Liver (tissue), 9 donors: ENCODE data around the gene CKM. TPM values are rescaled to one million over a fixed set of nuclear protein-coding genes. Genes with fewer than 3 reads are reported as not detected.
A peak's percentile ranks its signal among the peaks of the same experiment; 100 is the strongest.

Experiments
- DNase-seq: peaks from one replicate; pipeline ENCODE4 v3.0.0-alpha.2; 2017; ENCODE audit warnings: low spot score
- H3K27ac ChIP-seq, 2 donors: one replicate each; pipeline ENCODE4 v1.7.0; 2013; ENCODE audit warnings: inconsistent platforms in 2 of 2, low read length in 2 of 2, control low read depth in 1 of 2, low read depth in 1 of 2, mild to moderate bottlenecking in 1 of 2
- H3K27me3 ChIP-seq, 4 donors: one replicate each; pipeline versions ENCODE4 v1.6.1 to v1.7.0; 2013; ENCODE audit warnings: low read length in 3 of 4, inconsistent platforms in 1 of 4, mild to moderate bottlenecking in 1 of 4, moderate library complexity in 1 of 4; ENCODE audit not compliant: control insufficient read depth in 4 of 4, insufficient read depth in 4 of 4
- H3K36me3 ChIP-seq, 4 donors: one replicate each; pipeline versions ENCODE4 v1.6.1 to v1.7.0; 2013; ENCODE audit warnings: low read length in 3 of 4, mild to moderate bottlenecking in 3 of 4, low read depth in 1 of 4, moderate library complexity in 1 of 4; ENCODE audit not compliant: control insufficient read depth in 4 of 4, insufficient read depth in 3 of 4
- H3K4me1 ChIP-seq, 4 donors: one replicate each; pipeline versions ENCODE4 v1.6.1 to v1.7.0; 2013; ENCODE audit warnings: low read length in 3 of 4, mild to moderate bottlenecking in 3 of 4, moderate library complexity in 1 of 4; ENCODE audit not compliant: control insufficient read depth in 4 of 4, insufficient read depth in 4 of 4
- H3K4me3 ChIP-seq, 3 donors: one replicate each; pipeline versions ENCODE4 v1.6.1 to v1.7.0; 2013; ENCODE audit warnings: low read length in 3 of 3, control low read depth in 1 of 3, low read depth in 1 of 3, mild to moderate bottlenecking in 1 of 3
- H3K9ac ChIP-seq, 2 donors: one replicate each; pipeline ENCODE4 v1.7.0; 2013; ENCODE audit warnings: low read length in 2 of 2, mild to moderate bottlenecking in 2 of 2, moderate library complexity in 2 of 2, control low read depth in 1 of 2, low read depth in 1 of 2
- H3K9me3 ChIP-seq, 4 donors: one replicate each; pipeline versions ENCODE4 v1.6.1 to v1.7.0; 2013; ENCODE audit warnings: low read length in 3 of 4; ENCODE audit not compliant: control insufficient read depth in 4 of 4
- FOXA1 ChIP-seq: IDR thresholded peaks from 2 replicates; pipeline ENCODE4 v1.6.1; 2016; ENCODE audit warnings: antibody characterized with exemption
- GABPA ChIP-seq, 2 donors: IDR thresholded peaks in 1 of 2; conservative IDR thresholded peaks in 1 of 2; 2 replicates each; pipeline ENCODE4 v1.6.1; 2016; ENCODE audit warnings: antibody characterized with exemption in 2 of 2, mild to moderate bottlenecking in 1 of 2, moderate library complexity in 1 of 2
- NR2F2 ChIP-seq: IDR thresholded peaks from 2 replicates; pipeline ENCODE4 v1.6.1; 2016; ENCODE audit warnings: antibody characterized with exemption
- REST ChIP-seq: IDR thresholded peaks from 2 replicates; pipeline ENCODE4 v1.6.1; 2016; ENCODE audit warnings: antibody characterized with exemption, mild to moderate bottlenecking
- RXRA ChIP-seq, 2 donors: IDR thresholded peaks; 2 replicates each; pipeline ENCODE4 v1.6.1; 2017 to 2018; ENCODE audit warnings: antibody characterized with exemption in 2 of 2, mild to moderate bottlenecking in 1 of 2
- TAF1 ChIP-seq: conservative IDR thresholded peaks from 2 replicates; pipeline ENCODE4 v1.6.1; 2016; ENCODE audit warnings: antibody characterized with exemption, mild to moderate bottlenecking
- YY1 ChIP-seq: IDR thresholded peaks from 2 replicates; pipeline ENCODE4 v1.6.1; 2016; ENCODE audit warnings: antibody characterized with exemption, mild to moderate bottlenecking
- ZBTB33 ChIP-seq: IDR thresholded peaks from 2 replicates; pipeline ENCODE4 v1.6.1; 2016; ENCODE audit warnings: antibody characterized with exemption
- WGBS: extraction: QIAGEN DNeasy Blood & Tissue Kit; methylation state at CpG from one replicate; pipeline ENCODE4 v1.1.7; 2013; 5-methylcytosine and 5-hydroxymethylcytosine counted together
- polyA plus RNA-seq, 2 donors: library from polyadenylated mRNA; stranded (reverse) in 1 of 2; unstranded in 1 of 2; fragments of 200-250 nt in 1 of 2; fragments of >200 nt in 1 of 2; fragmentation: Nextera tagmentation in 1 of 2; extraction: Ambion mirVana in 1 of 2; gene quantifications; one replicate each; pipeline versions ENCODE4 v1.2.1 to v1.2.3, GENCODE V29; 2013 to 2015
- total RNA-seq, 2 donors: library from RNA; depleted of rRNA; stranded (reverse); fragments of >200 nt; gene quantifications; one replicate each; pipeline ENCODE4 v1.2.3, GENCODE V29; 2014
- TF ChIP-seq, protein P1 (sequence below): IDR thresholded peaks from 2 replicates; pipeline ENCODE4 v1.6.1; 2016; ENCODE audit warnings: antibody characterized with exemption
- TF ChIP-seq, protein P2 (sequence below): fragments of 150-350 bp; IDR thresholded peaks from 2 replicates; pipeline ENCODE4 v1.5.1; 2017; ENCODE audit warnings: improper control_type of control experiment, low read depth, low read length; ENCODE audit not compliant: missing input control
- TF ChIP-seq, protein P3 (sequence below): IDR thresholded peaks from 2 replicates; pipeline ENCODE4 v1.6.1; 2016; ENCODE audit warnings: antibody characterized with exemption
- donor health status: healthy.
- donor health status: healthy.
- donor health status: healthy.
- donor health status: healthy.
- donor health status: healthy.

Gene CKM
- total and polyA plus RNA-seq, 4 donors, result 0.05 to 0.37 (median 0.17) TPM; not detected in 1

- WGBS, result 93% methylated on average over 11 of the region's 11 CpGs
- H3K36me3 ChIP-seq, result peaks cover 0 to under 1% (median 0%) of the 10 kb centered on the region in 4 donors
- H3K27ac ChIP-seq, result no peak overlapping the region
- no peak for TF ChIP-seq TAF1
- TF ChIP-seq RXRA (IDR thresholded peaks at IDR 0.05), result no peak
- peaks cover 0 to 8% (median 5%) of the 10 kb centered on the region in 4 donors for H3K4me1 ChIP-seq
- peak; percentile 30 for DNase-seq
- H3K9ac ChIP-seq, result no peak overlapping the region
- no peaks in the 10 kb centered on the region for H3K9me3 ChIP-seq
- H3K27me3 ChIP-seq, result no peaks in the 10 kb centered on the region
- no peak overlapping the region for H3K4me3 ChIP-seq
Observed at GRCh38 chr19:45368737-45369340, 46.2 kb upstream of the CKM start.

GRCh38 chr19:45368127-45368526 is 45.5 kb upstream of the CKM start:
- DNase-seq, result no peak
- Histone ChIP-seq H3K9me3 (no peaks in the 10 kb centered on the region), H3K36me3 (peaks cover 0 to 4% (median 0%) of the 10 kb centered on the region in 4 donors), H3K4me3 (no peak overlapping the region), H3K27ac (no peak overlapping the region), H3K27me3 (no peaks in the 10 kb centered on the region), H3K9ac (no peak overlapping the region), H3K4me1 (peaks cover 0 to 8% (median 5%) of the 10 kb centered on the region in 4 donors)
- TF ChIP-seq YY1, result no peak
- TF ChIP-seq, protein P1, sequence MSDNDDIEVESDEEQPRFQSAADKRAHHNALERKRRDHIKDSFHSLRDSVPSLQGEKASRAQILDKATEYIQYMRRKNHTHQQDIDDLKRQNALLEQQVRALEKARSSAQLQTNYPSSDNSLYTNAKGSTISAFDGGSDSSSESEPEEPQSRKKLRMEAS, result no peak
- TF ChIP-seq, protein P2, sequence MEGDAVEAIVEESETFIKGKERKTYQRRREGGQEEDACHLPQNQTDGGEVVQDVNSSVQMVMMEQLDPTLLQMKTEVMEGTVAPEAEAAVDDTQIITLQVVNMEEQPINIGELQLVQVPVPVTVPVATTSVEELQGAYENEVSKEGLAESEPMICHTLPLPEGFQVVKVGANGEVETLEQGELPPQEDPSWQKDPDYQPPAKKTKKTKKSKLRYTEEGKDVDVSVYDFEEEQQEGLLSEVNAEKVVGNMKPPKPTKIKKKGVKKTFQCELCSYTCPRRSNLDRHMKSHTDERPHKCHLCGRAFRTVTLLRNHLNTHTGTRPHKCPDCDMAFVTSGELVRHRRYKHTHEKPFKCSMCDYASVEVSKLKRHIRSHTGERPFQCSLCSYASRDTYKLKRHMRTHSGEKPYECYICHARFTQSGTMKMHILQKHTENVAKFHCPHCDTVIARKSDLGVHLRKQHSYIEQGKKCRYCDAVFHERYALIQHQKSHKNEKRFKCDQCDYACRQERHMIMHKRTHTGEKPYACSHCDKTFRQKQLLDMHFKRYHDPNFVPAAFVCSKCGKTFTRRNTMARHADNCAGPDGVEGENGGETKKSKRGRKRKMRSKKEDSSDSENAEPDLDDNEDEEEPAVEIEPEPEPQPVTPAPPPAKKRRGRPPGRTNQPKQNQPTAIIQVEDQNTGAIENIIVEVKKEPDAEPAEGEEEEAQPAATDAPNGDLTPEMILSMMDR, result no peak
- WGBS, result 98% methylated on average over 4 of the region's 4 CpGs

DNA sequence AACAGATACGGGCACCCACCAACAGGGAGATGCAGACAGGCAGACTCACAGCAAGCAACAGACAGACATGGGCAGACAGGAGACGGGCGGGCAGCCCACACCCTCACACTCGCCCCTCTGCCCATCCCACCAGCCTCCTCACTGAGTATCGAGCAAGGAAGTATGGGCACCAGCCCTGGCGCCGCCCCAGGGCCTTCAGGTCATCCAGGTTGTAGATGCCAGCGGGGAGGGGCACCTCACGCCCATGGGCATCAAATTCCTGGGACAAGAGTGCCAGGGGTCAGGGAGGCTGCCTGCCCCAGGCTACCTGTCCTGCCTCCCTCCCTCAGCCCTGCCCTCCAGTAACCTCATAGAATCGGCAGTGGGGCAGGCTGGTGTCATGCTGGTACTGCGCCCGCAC is 42.0 kb upstream of the CKM start:
- no peak for TF ChIP-seq NR2F2
- no peaks in the 10 kb centered on the region for H3K9me3 ChIP-seq
- peaks cover 0 to 3% (median under 1%) of the 10 kb centered on the region in 4 donors for H3K4me1 ChIP-seq
- H3K36me3 ChIP-seq, result peaks cover 0 to 14% (median 3%) of the 10 kb centered on the region in 4 donors
- H3K27ac ChIP-seq, result no peak overlapping the region
- no peak overlapping the region for H3K9ac ChIP-seq
- no peaks in the 10 kb centered on the region for H3K27me3 ChIP-seq
- no peak overlapping the region for H3K4me3 ChIP-seq
- no peak for DNase-seq
- 93% methylated on average over 12 of the region's 12 CpGs for WGBS

DNA sequence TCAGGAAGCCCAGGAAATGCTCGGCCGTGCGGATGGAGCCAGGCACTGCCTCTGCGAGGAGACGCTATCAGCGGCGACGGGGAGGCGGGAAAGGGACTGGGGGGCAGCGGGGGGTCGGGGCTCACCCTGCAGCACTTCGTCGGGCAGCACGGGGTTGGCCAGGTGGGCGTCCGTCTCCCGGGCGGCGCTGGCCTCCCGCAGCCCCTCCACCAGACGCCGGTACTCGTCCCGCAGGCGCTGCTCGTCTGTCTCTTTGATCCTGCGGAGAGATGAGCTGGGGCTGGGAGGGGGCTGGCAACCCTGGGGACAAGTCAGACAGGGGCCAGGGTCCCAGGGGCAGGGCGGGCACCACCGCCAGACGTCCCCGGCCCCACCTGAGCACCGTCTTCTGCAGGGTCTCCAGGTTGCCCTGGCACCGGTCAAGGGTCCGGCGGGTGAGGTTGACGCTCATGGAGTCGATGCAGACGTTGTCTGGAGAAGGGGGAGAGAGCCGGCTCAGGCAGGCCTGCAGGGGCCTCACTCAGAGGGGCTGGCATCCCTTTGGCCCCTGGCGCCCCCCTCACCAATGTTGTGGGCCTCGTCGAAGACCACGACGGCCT is 41.3 kb upstream of the CKM start:
- WGBS, result 94% methylated on average over 44 of the region's 44 CpGs
- DNase-seq, result no peak
- TF ChIP-seq REST (no peak), ZBTB33 (no peak), YY1 (no peak), FOXA1 (no peak), GABPA (IDR thresholded peaks at IDR 0.05 in 1 of 2, conservative IDR thresholded peaks at IDR 0.05 in 1 of 2) (no peak)
- TF ChIP-seq, protein P3, sequence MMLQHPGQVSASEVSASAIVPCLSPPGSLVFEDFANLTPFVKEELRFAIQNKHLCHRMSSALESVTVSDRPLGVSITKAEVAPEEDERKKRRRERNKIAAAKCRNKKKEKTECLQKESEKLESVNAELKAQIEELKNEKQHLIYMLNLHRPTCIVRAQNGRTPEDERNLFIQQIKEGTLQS, result no peak

More for the DNA sequence above, 41.3 kb upstream of the CKM start:
- no peaks in the 10 kb centered on the region for H3K9me3 ChIP-seq
- peaks cover 0 to 18% (median 3%) of the 10 kb centered on the region in 4 donors for H3K36me3 ChIP-seq
- no peak overlapping the region for H3K27ac ChIP-seq
- no peaks in the 10 kb centered on the region for H3K27me3 ChIP-seq
- H3K4me3 ChIP-seq, result no peak overlapping the region
- H3K4me1 ChIP-seq, result no peaks in the 10 kb centered on the region
- no peak overlapping the region for H3K9ac ChIP-seq
